H1 (cell line): ENCODE data around the gene TNRC6C. TPM values are rescaled to one million over a fixed set of nuclear protein-coding genes. Genes with fewer than 3 reads are reported as not detected.
A peak's percentile ranks its signal among the peaks of the same experiment; 100 is the strongest.

ENCODE experiments used
- polyA plus RNA-seq, 7 experiments: library from polyadenylated mRNA; depleted of rRNA in 3 of 7; stranded (reverse) in 5 of 7; unstranded in 2 of 7; fragments of >200 nt in 5 of 7; fragments of 200-250 nt in 2 of 7; gene quantifications; 1 replicate in 5 of 7; 2 replicates in 1 of 7; 4 replicates in 1 of 7; pipeline versions ENCODE4 v1.2.1 to v1.2.3, GENCODE V29; 2011 to 2013; ENCODE audit warnings: missing spikeins in 2 of 7, mixed read lengths in 2 of 7
- total RNA-seq: library from RNA; stranded (reverse); fragmentation: NEBNext Ultra II Directional; extraction: Animal tissue kit (Norgen Biotek cat#: 25700); gene quantifications from 2 replicates; pipeline ENCODE4 v1.2.1, GENCODE V29; 2021
- TF ChIP-seq, protein P1 (sequence below): IDR thresholded peaks from 2 replicates; pipeline ENCODE4 v1.6.1; 2012; ENCODE audit warnings: low read length, inconsistent platforms

TNRC6C gene
- total and polyA plus RNA-seq, 2 of the 8 experiments (the other 6 are each of a cell fraction or from before 2014, with no cell fraction given), result 2.8 to 28.9 TPM

DNA sequence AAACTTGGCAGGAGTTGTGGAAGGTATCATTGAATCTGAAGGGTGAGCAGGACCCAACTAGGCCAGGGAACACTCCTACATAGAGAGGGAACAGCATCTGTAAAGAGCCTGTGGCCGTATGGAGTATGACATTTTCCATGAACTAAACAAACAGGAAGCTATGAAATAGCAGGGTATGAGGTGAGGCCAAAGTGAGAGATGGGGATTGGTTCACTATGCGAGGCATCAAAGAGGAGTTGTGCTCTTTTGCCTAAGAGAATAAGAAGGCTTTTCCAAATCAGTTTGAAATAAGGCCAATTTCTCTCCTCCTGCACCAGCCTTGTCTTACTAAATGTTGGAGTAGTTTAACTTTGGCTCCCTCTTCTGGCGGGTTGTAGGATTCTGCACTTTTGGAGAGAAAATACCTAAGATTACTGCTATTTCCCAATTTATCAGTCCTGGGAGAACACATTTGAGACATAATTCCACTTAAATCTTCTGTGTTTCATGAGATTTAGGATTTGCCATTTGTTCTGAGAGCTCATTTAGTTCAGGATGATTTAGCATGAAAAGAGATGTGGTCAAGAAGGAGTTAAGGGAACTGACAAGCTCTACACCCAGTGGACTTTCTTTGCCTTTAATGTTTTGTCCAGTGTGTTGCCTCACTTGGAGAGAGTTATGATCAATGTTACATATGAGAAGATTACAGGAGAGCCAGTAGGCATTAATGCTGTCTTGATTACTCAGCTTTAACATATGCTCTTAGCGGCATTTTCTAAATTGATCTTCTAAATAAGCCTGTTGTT lies 55.4 kb downstream of the TNRC6C start (continued):
- TF ChIP-seq, protein P1, sequence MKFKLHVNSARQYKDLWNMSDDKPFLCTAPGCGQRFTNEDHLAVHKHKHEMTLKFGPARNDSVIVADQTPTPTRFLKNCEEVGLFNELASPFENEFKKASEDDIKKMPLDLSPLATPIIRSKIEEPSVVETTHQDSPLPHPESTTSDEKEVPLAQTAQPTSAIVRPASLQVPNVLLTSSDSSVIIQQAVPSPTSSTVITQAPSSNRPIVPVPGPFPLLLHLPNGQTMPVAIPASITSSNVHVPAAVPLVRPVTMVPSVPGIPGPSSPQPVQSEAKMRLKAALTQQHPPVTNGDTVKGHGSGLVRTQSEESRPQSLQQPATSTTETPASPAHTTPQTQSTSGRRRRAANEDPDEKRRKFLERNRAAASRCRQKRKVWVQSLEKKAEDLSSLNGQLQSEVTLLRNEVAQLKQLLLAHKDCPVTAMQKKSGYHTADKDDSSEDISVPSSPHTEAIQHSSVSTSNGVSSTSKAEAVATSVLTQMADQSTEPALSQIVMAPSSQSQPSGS, result 0 out of 2 replicates have a peak, but pooled peaks have one; percentile 20
- TF ChIP-seq, all 59 proteins: peak for 3
